Fibroblast of skin of left quadriceps (primary cell): ENCODE data around the gene HMCN2.

Experiments
- DNase-seq, 2 experiments: peaks; one replicate each; pipeline ENCODE4 v3.0.0-alpha.2; 2013; ENCODE audit warnings: low read depth in 2 of 2

HMCN2 gene

GRCh38 chr9:130468566-130468965 lies 203.0 kb downstream of the HMCN2 start:
- DNase-seq = no peak

- DNase-seq = no peak
These were observed 204.7 kb downstream of the HMCN2 start for GRCh38 chr9:130470269-130470668.

GRCh38 chr9:130470950-130471349 lies 205.4 kb downstream of the HMCN2 start:
- DNase-seq = no peak

- no peak for DNase-seq
These were observed 206.0 kb downstream of the HMCN2 start for GRCh38 chr9:130471411-130472183.

GRCh38 chr9:130472184-130472705 lies 206.7 kb downstream of the HMCN2 start:
- no peak for DNase-seq

- DNase-seq = no peak
These were observed 207.4 kb downstream of the HMCN2 start for GRCh38 chr9:130473009-130473408.

- DNase-seq = no peak
These were observed 208.0 kb downstream of the HMCN2 start for GRCh38 chr9:130473566-130473965.

- no peak for DNase-seq
These were observed 208.5 kb downstream of the HMCN2 start for GRCh38 chr9:130474106-130474505.

- no peak for DNase-seq
These were observed 210.7 kb downstream of the HMCN2 start for GRCh38 chr9:130476151-130476730.

GRCh38 chr9:130477564-130477963 lies 212.0 kb downstream of the HMCN2 start:
- no peak for DNase-seq

GRCh38 chr9:130478152-130478551 lies 212.6 kb downstream of the HMCN2 start:
- no peak for DNase-seq

GRCh38 chr9:130478736-130479575 lies 213.4 kb downstream of the HMCN2 start:
- DNase-seq = no peak

- no peak for DNase-seq
These were observed 214.0 kb downstream of the HMCN2 start for GRCh38 chr9:130479587-130479986.

GRCh38 chr9:130480673-130481072 lies 215.1 kb downstream of the HMCN2 start:
- no peak for DNase-seq

- DNase-seq = no peak
These were observed 216.9 kb downstream of the HMCN2 start for GRCh38 chr9:130482463-130482862.

- DNase-seq = no peak
These were observed 217.9 kb downstream of the HMCN2 start for GRCh38 chr9:130483371-130483971.
